Ishikawa (cell line): ENCODE data around the gene RAD51B.

ENCODE experiments used
- CEBPB ChIP-seq: IDR thresholded peaks from 2 replicates; pipeline ENCODE4 v1.6.1; 2012
- CREB1 ChIP-seq: IDR thresholded peaks from 2 replicates; pipeline ENCODE4 v1.6.1; 2012; ENCODE audit warnings: low read depth
- EGR1 ChIP-seq: IDR thresholded peaks from 2 replicates; pipeline ENCODE4 v1.6.1; 2012
- EP300 ChIP-seq: IDR thresholded peaks from 2 replicates; pipeline ENCODE4 v1.6.1; 2012; ENCODE audit warnings: borderline replicate concordance
- FOXM1 ChIP-seq: IDR thresholded peaks from 2 replicates; pipeline ENCODE4 v1.6.1; 2012; ENCODE audit warnings: low read depth, borderline replicate concordance
- NFIC ChIP-seq: IDR thresholded peaks from 2 replicates; pipeline ENCODE4 v1.6.1; 2012
- RAD21 ChIP-seq: IDR thresholded peaks from 2 replicates; pipeline ENCODE4 v1.6.1; 2012; ENCODE audit warnings: low read depth
- TAF1 ChIP-seq: IDR thresholded peaks from 2 replicates; pipeline ENCODE4 v1.6.1; 2012; ENCODE audit warnings: low read depth, mild to moderate bottlenecking
- TCF12 ChIP-seq: IDR thresholded peaks from 2 replicates; pipeline ENCODE4 v1.6.1; 2012; ENCODE audit warnings: low read depth
- TEAD4 ChIP-seq: IDR thresholded peaks from 2 replicates; pipeline ENCODE4 v1.6.1; 2012
- USF1 ChIP-seq: IDR thresholded peaks from 2 replicates; pipeline ENCODE4 v1.6.1; 2012
- YY1 ChIP-seq: IDR thresholded peaks from 2 replicates; pipeline ENCODE4 v1.6.1; 2012; ENCODE audit warnings: low read depth
- ZBTB7A ChIP-seq: IDR thresholded peaks from 2 replicates; pipeline ENCODE4 v1.6.1; 2012; ENCODE audit warnings: low read depth
- TF ChIP-seq, protein P1 (sequence below): IDR thresholded peaks from 2 replicates; pipeline ENCODE4 v1.6.1; 2012
- TF ChIP-seq, protein P2 (sequence below): IDR thresholded peaks from 2 replicates; pipeline ENCODE4 v1.6.1; 2012; ENCODE audit warnings: low read depth, mild to moderate bottlenecking

Gene RAD51B

GRCh38 chr14:68342216-68342763 lies 522.7 kb downstream of the RAD51B start:
- TF ChIP-seq EP300 (no peak), YY1 (no peak), USF1 (no peak), FOXM1 (no peak), TEAD4 (no peak), TAF1 (no peak), CEBPB (no peak), CREB1 (no peak), EGR1 (no peak), NFIC (no peak), TCF12 (no peak), RAD21 (no peak)
- TF ChIP-seq, protein P1, sequence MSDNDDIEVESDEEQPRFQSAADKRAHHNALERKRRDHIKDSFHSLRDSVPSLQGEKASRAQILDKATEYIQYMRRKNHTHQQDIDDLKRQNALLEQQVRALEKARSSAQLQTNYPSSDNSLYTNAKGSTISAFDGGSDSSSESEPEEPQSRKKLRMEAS, result no peak
- TF ChIP-seq, protein P2, sequence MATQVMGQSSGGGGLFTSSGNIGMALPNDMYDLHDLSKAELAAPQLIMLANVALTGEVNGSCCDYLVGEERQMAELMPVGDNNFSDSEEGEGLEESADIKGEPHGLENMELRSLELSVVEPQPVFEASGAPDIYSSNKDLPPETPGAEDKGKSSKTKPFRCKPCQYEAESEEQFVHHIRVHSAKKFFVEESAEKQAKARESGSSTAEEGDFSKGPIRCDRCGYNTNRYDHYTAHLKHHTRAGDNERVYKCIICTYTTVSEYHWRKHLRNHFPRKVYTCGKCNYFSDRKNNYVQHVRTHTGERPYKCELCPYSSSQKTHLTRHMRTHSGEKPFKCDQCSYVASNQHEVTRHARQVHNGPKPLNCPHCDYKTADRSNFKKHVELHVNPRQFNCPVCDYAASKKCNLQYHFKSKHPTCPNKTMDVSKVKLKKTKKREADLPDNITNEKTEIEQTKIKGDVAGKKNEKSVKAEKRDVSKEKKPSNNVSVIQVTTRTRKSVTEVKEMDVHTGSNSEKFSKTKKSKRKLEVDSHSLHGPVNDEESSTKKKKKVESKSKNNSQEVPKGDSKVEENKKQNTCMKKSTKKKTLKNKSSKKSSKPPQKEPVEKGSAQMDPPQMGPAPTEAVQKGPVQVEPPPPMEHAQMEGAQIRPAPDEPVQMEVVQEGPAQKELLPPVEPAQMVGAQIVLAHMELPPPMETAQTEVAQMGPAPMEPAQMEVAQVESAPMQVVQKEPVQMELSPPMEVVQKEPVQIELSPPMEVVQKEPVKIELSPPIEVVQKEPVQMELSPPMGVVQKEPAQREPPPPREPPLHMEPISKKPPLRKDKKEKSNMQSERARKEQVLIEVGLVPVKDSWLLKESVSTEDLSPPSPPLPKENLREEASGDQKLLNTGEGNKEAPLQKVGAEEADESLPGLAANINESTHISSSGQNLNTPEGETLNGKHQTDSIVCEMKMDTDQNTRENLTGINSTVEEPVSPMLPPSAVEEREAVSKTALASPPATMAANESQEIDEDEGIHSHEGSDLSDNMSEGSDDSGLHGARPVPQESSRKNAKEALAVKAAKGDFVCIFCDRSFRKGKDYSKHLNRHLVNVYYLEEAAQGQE, result no peak

GRCh38 chr14:68343534-68344118 lies 524.0 kb downstream of the RAD51B start:
- TF ChIP-seq ZBTB7A (no peak), TEAD4 (no peak), NFIC (no peak), YY1 (no peak), TAF1 (no peak), FOXM1 (no peak), TCF12 (no peak), USF1 (no peak), CREB1 (no peak), CEBPB (no peak), EP300 (no peak), RAD21 (no peak), EGR1 (no peak)
- TF ChIP-seq, protein P2, result no peak
- TF ChIP-seq, protein P1, result no peak

DNA sequence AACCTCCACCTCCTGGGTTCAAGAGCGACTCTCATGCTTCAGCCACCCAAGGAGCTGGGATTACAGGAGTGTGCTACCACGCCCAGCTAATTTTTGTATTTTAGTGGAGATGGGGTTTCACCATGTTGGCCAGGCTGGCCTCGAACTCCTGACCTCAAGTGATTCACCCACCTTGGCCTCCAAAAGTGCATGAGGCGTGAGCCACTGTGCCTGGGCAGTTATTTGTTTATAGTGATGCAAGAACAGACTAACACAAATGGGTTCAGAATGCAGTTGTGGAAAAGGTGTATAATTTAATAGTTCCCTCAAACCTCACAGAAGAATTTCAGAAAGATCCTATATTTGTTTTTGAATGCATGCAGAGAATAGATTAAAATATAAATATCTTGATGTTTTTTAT lies 526.2 kb downstream of the RAD51B start:
- TF ChIP-seq, protein P2, result no peak
- no peak for TF ChIP-seq TCF12

DNA sequence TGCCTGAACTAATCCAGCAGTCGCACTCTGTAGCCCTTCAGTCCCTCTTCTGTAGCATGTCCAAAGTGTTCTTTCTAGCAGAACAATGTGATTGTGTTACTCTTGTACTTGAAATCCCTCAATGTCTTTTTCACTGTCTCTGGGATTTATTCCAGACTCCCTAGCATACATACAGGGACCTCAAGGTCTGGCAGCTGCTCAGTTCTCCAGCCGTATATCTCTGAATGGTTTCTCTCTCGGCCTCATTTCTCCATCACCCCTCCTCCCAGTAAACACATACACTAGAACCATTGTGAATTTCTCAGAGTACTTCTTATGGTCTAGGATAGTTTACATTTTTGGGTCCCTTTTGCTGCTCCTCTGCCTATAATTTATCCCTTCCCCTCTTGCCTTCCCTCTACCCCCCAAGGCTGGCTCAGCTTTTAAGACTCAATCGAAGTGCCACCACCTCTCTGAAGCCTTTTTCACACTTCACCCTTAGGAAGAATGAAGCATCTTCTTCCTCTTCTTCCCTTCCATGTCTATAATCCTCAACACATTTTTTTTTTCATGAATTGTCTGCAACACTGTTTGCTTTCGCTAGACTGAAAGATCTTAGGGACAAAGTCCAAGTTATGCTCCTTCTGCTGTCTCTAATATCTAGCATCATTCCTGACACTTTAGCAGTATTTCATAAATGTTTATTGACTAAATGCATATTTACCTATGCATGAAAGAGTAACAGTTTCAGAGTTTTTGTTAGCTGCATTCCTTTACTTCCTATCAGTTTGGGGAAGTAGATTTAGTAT lies 527.2 kb downstream of the RAD51B start:
- TF ChIP-seq FOXM1 (no peak), YY1 (no peak), ZBTB7A (no peak), EGR1 (no peak), RAD21 (no peak), USF1 (no peak), NFIC (no peak), EP300 (no peak), CEBPB (no peak), CREB1 (no peak), TCF12 (no peak), TAF1 (no peak), TEAD4 (no peak)
- TF ChIP-seq, protein P1, result no peak
- TF ChIP-seq, protein P2, result no peak
